ENCODE data around the gene SRP9. TPM values are rescaled to one million over a fixed set of nuclear protein-coding genes. Genes with fewer than 3 reads are reported as not detected.
"Not testable (repeated sequence)": the region's sequence is repeated elsewhere in the genome, so short reads cannot be mapped to it uniquely, and the experiment has no call there.

Gene SRP9
- total RNA-seq, 1 donor from 2014 or later: 480 TPM

GRCh38 chr1:225772848-225773247 lies 4.8 kb upstream of the SRP9 start:
- no peak overlapping the region for H3K27ac Mint-ChIP-seq (ENCODE audit: unreplicated experiment)

GRCh38 chr1:225774281-225775147 lies 3.1 kb upstream of the SRP9 start:
- H3K27ac Mint-ChIP-seq (ENCODE audit: unreplicated experiment): no peak overlapping the region
- TF ChIP-seq CTCF (conservative IDR thresholded peaks at IDR 0.05): no peak
- peaks cover 40% of the 10 kb centered on the region for H3K4me1 Mint-ChIP-seq
- no peaks in the 10 kb centered on the region for H3K9me3 Mint-ChIP-seq
- no peak for DNase-seq (ENCODE audit: low read depth, low spot score)
- H3K36me3 Mint-ChIP-seq (ENCODE audit: low read depth): no peaks in the 10 kb centered on the region
- H3K27me3 Mint-ChIP-seq (ENCODE audit: low read depth): no peaks in the 10 kb centered on the region
- H3K4me3 Mint-ChIP-seq: peak overlapping the region; percentile 29

More at GRCh38 chr1:225772848-225773247, 4.8 kb upstream of the SRP9 start:
- Mint-ChIP-seq H3K4me3 (peak overlapping the region; percentile 20), H3K27me3 (ENCODE audit: low read depth) (no peaks in the 10 kb centered on the region), H3K9me3 (no peaks in the 10 kb centered on the region), H3K4me1 (peaks cover 47% of the 10 kb centered on the region), H3K36me3 (ENCODE audit: low read depth) (no peaks in the 10 kb centered on the region)
- TF ChIP-seq CTCF (conservative IDR thresholded peaks at IDR 0.05): no peak
- no peak for DNase-seq (ENCODE audit: low read depth, low spot score)

- TF ChIP-seq CTCF (conservative IDR thresholded peaks at IDR 0.05): no peak
- Mint-ChIP-seq H3K9me3 (no peaks in the 10 kb centered on the region), H3K27ac (ENCODE audit: unreplicated experiment) (no peak overlapping the region), H3K36me3 (ENCODE audit: low read depth) (no peaks in the 10 kb centered on the region), H3K4me1 (peaks cover 42% of the 10 kb centered on the region), H3K27me3 (ENCODE audit: low read depth) (no peaks in the 10 kb centered on the region), H3K4me3 (no peak overlapping the region)
- DNase-seq (ENCODE audit: low read depth, low spot score): no peak
Measured at GRCh38 chr1:225776294-225776693, 1.3 kb upstream of the SRP9 start.

- TF ChIP-seq CTCF (conservative IDR thresholded peaks at IDR 0.05): no peak
- Mint-ChIP-seq H3K36me3 (ENCODE audit: low read depth) (no peaks in the 10 kb centered on the region), H3K27ac (ENCODE audit: unreplicated experiment) (no peak overlapping the region), H3K27me3 (ENCODE audit: low read depth) (no peaks in the 10 kb centered on the region), H3K4me3 (no peak overlapping the region), H3K4me1 (peaks cover 37% of the 10 kb centered on the region), H3K9me3 (no peaks in the 10 kb centered on the region)
- no peak for DNase-seq (ENCODE audit: low read depth, low spot score)
Measured at GRCh38 chr1:225777058-225777582, 506 bp upstream of the SRP9 start.

- Mint-ChIP-seq H3K36me3 (ENCODE audit: low read depth) (peaks cover 6% of the 10 kb centered on the region), H3K27ac (ENCODE audit: unreplicated experiment) (no peak overlapping the region), H3K4me3 (no peak overlapping the region), H3K9me3 (no peaks in the 10 kb centered on the region), H3K4me1 (peaks cover 36% of the 10 kb centered on the region), H3K27me3 (ENCODE audit: low read depth) (no peaks in the 10 kb centered on the region)
- DNase-seq (ENCODE audit: low read depth, low spot score): no peak
- no peak for TF ChIP-seq CTCF (conservative IDR thresholded peaks at IDR 0.05)
Measured at GRCh38 chr1:225778337-225778669, 677 bp downstream of the SRP9 start.

GRCh38 chr1:225779165-225779564 lies 1.5 kb downstream of the SRP9 start:
- not testable (repeated sequence) for H3K9me3 Mint-ChIP-seq; DNase-seq (ENCODE audit: low read depth, low spot score); H3K27me3 Mint-ChIP-seq (ENCODE audit: low read depth); H3K27ac Mint-ChIP-seq (ENCODE audit: unreplicated experiment); H3K4me3 Mint-ChIP-seq; H3K36me3 Mint-ChIP-seq (ENCODE audit: low read depth)
- peaks cover 40% of the 10 kb centered on the region for H3K4me1 Mint-ChIP-seq
